ENCODE measurements around the gene CLMN. TPM values are rescaled to one million over a fixed set of nuclear protein-coding genes. Genes with fewer than 3 reads are reported as not detected.

The CLMN gene
- total and polyA plus RNA-seq, 4 donors = 4.5 to 33.5 (median 11.7) TPM

DNA sequence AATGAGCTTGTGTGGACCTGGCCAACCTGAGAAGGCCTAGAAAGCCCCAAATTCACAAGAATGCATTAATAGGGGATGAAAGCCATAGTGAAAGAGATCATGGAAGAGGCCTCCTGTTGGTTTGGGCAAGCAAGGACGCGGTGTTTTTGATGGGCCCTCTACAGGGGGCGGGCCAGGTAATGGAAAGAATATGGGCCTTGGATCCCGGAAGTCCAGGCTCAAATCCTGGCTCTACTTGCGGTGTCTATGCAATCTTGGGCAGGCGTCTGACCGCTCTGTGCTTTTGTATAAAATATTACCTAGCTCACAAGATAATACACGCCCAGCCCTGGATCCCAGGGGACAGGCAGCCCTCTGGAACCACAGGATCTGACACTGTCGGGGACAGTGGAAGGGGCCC, 41.1 kb upstream of the CLMN start:
- Histone ChIP-seq H3K4me3 (no peak overlapping the region), H3K27me3 (ENCODE audit: control insufficient read depth in 3 of 3, insufficient read depth in 3 of 3, low read length in 2 of 3) (peaks cover 0 to 6% (median 4%) of the 10 kb centered on the region in 3 donors), H3K36me3 (ENCODE audit: control insufficient read depth in 4 of 4, insufficient read depth in 4 of 4, low read length in 4 of 4) (no peaks in the 10 kb centered on the region), H3K27ac (ENCODE audit: low read depth in 1 of 2, low read length in 1 of 2) (no peak overlapping the region), H3K4me1 (ENCODE audit: control insufficient read depth in 5 of 5, insufficient read depth in 5 of 5, low read length in 5 of 5) (no peaks in the 10 kb centered on the region), H3K9ac (ENCODE audit: insufficient read depth in 1 of 2, low read length in 2 of 2) (no peak overlapping the region), H3K9me3 (ENCODE audit: control insufficient read depth in 4 of 4, insufficient read depth in 3 of 4, low read length in 3 of 4) (no peaks in the 10 kb centered on the region)
- TF ChIP-seq CTCF (IDR thresholded peaks at IDR 0.05; ENCODE audit: control extremely low read depth, extremely low read depth) = no peak
- 86 to 88% methylated on average over 9 of the region's 9 CpGs for WGBS, 2 donors
- DNase-seq = no peak
- ATAC-seq (ENCODE audit: insufficient read depth, low FRiP score) = no peak

- TF ChIP-seq CTCF (IDR thresholded peaks at IDR 0.05; ENCODE audit: control extremely low read depth, extremely low read depth) = no peak
- H3K4me1 ChIP-seq (ENCODE audit: control insufficient read depth in 5 of 5, insufficient read depth in 5 of 5, low read length in 5 of 5) = no peaks in the 10 kb centered on the region
- DNase-seq (peak; percentile 48 to 57 (median 52)), ATAC-seq (ENCODE audit: insufficient read depth, low FRiP score) (no peak)
- H3K4me3 ChIP-seq = no peak overlapping the region
- H3K9ac ChIP-seq (ENCODE audit: insufficient read depth in 1 of 2, low read length in 2 of 2) = no peak overlapping the region
- WGBS, 2 donors = 26 to 31% methylated on average over 46 to 47 of the region's 47 CpGs
- H3K36me3 ChIP-seq (ENCODE audit: control insufficient read depth in 4 of 4, insufficient read depth in 4 of 4, low read length in 4 of 4) = no peaks in the 10 kb centered on the region
- H3K27me3 ChIP-seq (ENCODE audit: control insufficient read depth in 3 of 3, insufficient read depth in 3 of 3, low read length in 2 of 3) = peaks cover 0 to 6% (median 4%) of the 10 kb centered on the region in 3 donors
- H3K27ac ChIP-seq (ENCODE audit: low read depth in 1 of 2, low read length in 1 of 2) = no peak overlapping the region
- H3K9me3 ChIP-seq (ENCODE audit: control insufficient read depth in 4 of 4, insufficient read depth in 3 of 4, low read length in 3 of 4) = no peaks in the 10 kb centered on the region
Observed at GRCh38 chr14:95359994-95360826, 40.5 kb upstream of the CLMN start.

- DNase-seq (no peak), ATAC-seq (ENCODE audit: insufficient read depth, low FRiP score) (no peak)
- no peak overlapping the region for H3K9ac ChIP-seq (ENCODE audit: insufficient read depth in 1 of 2, low read length in 2 of 2)
- no peak overlapping the region for H3K4me3 ChIP-seq
- no peak overlapping the region for H3K27ac ChIP-seq (ENCODE audit: low read depth in 1 of 2, low read length in 1 of 2)
- no peaks in the 10 kb centered on the region for H3K9me3 ChIP-seq (ENCODE audit: control insufficient read depth in 4 of 4, insufficient read depth in 3 of 4, low read length in 3 of 4)
- 75 to 84% methylated on average over 14 of the region's 14 CpGs for WGBS, 2 donors
- H3K27me3 ChIP-seq (ENCODE audit: control insufficient read depth in 3 of 3, insufficient read depth in 3 of 3, low read length in 2 of 3) = peaks cover 0 to 3% (median 1%) of the 10 kb centered on the region in 3 donors
- H3K36me3 ChIP-seq (ENCODE audit: control insufficient read depth in 4 of 4, insufficient read depth in 4 of 4, low read length in 4 of 4) = no peaks in the 10 kb centered on the region
- TF ChIP-seq CTCF (IDR thresholded peaks at IDR 0.05; ENCODE audit: control extremely low read depth, extremely low read depth) = no peak
- no peaks in the 10 kb centered on the region for H3K4me1 ChIP-seq (ENCODE audit: control insufficient read depth in 5 of 5, insufficient read depth in 5 of 5, low read length in 5 of 5)
Observed at GRCh38 chr14:95356245-95356869, 36.6 kb upstream of the CLMN start.

Data from lung (tissue), 12 donors.